ENCODE measurements around the gene RUFY4.

DNA sequence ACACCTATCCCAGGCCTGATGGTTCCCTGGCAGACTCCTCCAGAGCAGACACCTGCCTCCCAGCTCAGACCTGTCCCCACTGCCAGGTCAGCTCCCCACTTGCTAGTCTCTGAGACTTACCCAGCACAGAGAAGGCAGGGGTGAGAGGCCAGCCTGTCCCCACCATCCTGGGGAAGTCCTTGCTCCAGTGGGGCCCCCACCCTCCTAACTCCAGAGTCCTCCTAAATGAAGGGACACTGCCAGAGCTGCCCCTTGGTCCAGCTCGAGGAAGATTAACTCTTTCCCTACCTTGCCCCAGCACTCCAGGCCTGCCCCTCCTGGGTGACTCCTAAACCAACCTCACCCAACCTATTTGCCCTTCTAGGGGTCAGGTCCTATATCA, 35.9 kb upstream of the RUFY4 start:
- TF ChIP-seq, protein P1, sequence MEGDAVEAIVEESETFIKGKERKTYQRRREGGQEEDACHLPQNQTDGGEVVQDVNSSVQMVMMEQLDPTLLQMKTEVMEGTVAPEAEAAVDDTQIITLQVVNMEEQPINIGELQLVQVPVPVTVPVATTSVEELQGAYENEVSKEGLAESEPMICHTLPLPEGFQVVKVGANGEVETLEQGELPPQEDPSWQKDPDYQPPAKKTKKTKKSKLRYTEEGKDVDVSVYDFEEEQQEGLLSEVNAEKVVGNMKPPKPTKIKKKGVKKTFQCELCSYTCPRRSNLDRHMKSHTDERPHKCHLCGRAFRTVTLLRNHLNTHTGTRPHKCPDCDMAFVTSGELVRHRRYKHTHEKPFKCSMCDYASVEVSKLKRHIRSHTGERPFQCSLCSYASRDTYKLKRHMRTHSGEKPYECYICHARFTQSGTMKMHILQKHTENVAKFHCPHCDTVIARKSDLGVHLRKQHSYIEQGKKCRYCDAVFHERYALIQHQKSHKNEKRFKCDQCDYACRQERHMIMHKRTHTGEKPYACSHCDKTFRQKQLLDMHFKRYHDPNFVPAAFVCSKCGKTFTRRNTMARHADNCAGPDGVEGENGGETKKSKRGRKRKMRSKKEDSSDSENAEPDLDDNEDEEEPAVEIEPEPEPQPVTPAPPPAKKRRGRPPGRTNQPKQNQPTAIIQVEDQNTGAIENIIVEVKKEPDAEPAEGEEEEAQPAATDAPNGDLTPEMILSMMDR (conservative IDR thresholded peaks at IDR 0.05; ENCODE audit: low read length), result no peak
- no peak for TF ChIP-seq EZH2phosphoT487 (IDR thresholded peaks at IDR 0.05; ENCODE audit: borderline replicate concordance, low read depth, low read length)

Measured in OCI-LY7 (cell line).